HG03280 (cell line): ENCODE measurements around the gene FAM234A.
A peak's percentile ranks its signal among the peaks of the same experiment; 100 is the strongest.
"Not testable (repeated sequence)": the region's sequence is repeated elsewhere in the genome, so short reads cannot be mapped to it uniquely, and the experiment has no call there.

ENCODE experiments used
- ATAC-seq: cut with Tn5 transposase; IDR thresholded peaks from one replicate; pipeline ENCODE4 v1.9.1; 2021; ENCODE audit warnings: mild to moderate bottlenecking, moderate library complexity; ENCODE audit not compliant: unreplicated experiment

Gene FAM234A, protein sequence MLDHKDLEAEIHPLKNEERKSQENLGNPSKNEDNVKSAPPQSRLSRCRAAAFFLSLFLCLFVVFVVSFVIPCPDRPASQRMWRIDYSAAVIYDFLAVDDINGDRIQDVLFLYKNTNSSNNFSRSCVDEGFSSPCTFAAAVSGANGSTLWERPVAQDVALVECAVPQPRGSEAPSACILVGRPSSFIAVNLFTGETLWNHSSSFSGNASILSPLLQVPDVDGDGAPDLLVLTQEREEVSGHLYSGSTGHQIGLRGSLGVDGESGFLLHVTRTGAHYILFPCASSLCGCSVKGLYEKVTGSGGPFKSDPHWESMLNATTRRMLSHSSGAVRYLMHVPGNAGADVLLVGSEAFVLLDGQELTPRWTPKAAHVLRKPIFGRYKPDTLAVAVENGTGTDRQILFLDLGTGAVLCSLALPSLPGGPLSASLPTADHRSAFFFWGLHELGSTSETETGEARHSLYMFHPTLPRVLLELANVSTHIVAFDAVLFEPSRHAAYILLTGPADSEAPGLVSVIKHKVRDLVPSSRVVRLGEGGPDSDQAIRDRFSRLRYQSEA

DNA sequence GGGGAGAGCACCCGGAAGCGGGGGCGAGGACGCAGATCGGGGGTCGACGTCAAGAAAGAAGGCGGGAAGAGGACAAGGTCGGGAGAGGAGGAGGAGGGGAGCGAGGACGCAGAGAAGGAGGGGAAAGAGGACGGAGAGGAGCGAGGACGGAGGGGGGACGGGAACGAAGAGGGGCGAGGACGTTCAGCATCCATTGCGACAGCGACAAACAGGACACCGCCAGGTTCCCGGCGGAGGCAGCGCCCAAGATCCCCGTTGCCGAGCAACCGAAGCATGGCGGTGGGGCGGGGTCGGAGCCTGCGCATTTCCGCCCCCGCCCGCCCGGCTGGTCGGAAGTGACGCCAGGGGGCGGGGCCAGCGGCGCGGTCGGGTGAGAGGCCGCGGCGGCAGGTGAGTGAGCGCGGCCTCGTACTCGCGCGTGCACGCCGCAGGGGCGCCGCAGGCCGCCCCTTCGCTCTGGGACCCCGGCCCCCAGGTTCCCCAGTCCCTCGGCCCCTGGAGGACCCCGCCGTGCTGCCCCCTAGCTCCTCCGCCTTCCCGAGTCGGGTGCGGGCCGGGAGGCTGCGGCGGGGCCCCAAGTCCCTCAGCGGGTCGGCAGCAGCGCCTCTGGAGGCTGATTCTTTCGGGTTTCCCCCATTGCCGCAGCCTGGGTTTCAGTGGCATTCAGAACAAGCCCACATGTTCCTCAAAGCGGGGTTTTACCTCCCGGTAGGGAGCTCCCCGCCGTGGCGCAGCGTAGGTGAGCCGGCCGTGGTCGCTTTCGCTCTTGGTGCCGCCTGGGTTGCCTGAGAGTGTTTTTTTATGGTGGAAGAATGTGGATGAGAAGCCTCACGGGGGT is at the start of gene FAM234A:
FAM234A (plus strand) TSS at position 354 of the 838 bp plus-strand sequence. CDS start 19,593 bp downstream, outside the sequence.
- peak; percentile 84 for ATAC-seq

GRCh38 chr16:185213-185612 is 49.4 kb upstream of the FAM234A start:
- no peak for ATAC-seq

DNA sequence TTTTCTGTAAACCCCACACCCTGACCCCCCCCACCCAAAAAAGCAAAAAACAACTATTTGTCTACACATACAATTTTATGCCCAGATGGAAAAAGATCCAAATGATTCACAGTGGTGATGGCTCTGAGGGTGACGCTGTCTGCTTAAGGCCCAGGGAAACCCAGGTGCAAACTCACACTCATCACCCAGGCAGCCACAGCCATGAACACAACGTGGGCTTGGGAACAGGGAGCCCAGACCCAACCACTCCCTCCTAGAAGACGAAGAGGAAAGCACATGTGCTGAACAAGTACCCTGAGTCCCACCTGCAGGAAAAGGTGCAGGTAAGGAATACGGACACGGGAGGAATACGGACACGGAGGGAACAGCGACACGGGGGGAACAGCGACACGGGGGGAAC is 48.9 kb upstream of the FAM234A start:
- ATAC-seq = no peak

DNA sequence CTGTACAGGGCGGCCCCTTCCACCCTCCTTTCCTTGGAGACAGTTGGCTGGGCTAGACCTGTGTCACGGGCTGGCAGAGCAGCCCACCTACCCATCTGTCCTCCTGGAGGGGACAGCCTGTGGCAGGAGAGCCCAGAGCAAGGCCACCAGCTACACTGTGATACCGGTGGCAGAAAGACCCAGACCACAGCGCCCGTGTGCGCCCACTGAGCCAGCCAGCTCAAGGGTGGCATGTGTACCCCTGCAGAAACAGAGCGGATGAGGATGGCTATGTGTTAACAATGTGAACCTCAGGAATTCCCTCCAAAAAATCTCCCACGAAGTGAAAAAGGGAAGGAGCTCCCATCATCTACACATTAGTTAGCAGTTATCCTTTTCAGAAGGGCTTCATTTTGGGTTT is 47.3 kb upstream of the FAM234A start:
- no peak for ATAC-seq

GRCh38 chr16:188674-189073 is 45.9 kb upstream of the FAM234A start:
- no peak for ATAC-seq

GRCh38 chr16:189604-190186 is 44.9 kb upstream of the FAM234A start:
- no peak for ATAC-seq

DNA sequence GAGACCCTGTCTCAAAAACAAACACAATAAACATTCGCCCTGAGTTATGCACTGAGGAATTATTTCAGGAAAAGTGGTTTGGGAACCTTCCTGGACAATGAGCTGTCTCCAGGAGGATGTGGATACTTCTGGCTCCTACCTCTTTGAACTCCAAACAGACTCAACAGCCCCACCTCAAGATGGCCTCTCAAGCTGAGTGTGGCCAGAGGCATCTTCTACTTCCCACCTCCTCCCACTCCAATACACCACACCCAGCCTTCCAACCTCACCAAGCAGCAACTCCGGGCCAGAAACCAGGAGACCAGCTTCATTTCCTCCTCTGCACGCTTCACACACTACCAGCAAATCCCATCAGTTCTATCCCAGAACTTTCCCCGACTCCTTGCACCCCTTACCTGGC is 42.8 kb upstream of the FAM234A start:
- no peak for ATAC-seq

DNA sequence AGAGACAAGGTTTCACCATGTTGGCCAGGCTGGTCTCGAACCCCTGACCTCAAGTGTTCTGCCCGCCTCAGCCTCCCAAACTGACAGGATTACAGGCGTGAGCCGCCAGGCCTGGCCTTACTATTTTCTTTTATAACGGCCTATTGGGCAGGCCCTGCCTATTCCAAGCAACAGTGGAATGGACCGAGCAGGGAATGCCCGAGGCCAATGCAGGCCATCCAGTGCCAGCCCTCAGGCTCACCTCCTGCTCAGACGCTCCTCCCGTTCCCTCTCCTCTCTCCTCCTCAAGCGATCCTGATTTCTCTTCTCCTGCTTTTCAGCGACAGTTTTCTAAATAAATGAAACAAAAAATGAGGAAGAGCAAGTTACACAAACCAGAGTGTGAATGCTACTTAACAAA is 41.9 kb upstream of the FAM234A start:
- ATAC-seq = no peak

DNA sequence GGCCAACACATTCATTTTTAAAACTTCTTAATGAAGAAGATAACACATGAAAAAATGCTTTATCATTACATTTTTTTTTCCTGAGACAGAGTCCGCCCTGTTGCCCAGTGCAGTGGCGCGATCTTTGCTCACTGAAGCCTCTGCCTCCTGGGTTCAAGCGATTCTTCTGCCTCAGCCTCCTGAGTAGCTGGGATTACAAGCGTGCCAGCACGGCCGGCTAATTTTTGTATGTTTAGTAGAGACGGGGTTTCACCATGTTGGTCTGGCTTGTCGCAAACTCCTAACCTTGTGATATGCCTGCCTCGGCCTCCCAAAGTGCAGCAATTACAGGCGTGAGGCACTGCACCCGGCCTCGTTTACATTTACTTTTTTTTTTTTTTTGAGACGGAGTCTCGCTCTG is 41.2 kb upstream of the FAM234A start:
- ATAC-seq = no peak

GRCh38 chr16:194516-194915 is 40.1 kb upstream of the FAM234A start:
- ATAC-seq = no peak

GRCh38 chr16:200388-200787 is 34.2 kb upstream of the FAM234A start:
- no peak for ATAC-seq

DNA sequence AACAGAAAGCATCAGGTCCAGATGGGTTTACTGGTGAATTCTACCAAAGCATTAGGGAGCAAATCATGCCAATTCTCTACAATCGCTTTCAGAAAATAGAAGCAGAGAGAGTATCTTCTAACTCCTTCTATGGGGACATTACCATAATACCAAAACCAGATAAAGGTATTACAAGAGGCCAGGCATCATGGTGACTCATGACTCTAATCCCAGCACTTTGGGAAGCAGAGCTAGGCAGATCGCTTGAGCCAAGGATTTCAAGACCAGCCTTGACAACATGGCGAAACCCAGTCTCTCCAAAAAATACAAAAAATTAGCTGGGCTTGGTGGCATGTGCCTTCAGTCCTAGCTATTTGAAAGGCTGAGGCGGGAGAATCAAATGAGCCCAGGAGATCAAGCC is 31.4 kb upstream of the FAM234A start:
- ATAC-seq = no peak

DNA sequence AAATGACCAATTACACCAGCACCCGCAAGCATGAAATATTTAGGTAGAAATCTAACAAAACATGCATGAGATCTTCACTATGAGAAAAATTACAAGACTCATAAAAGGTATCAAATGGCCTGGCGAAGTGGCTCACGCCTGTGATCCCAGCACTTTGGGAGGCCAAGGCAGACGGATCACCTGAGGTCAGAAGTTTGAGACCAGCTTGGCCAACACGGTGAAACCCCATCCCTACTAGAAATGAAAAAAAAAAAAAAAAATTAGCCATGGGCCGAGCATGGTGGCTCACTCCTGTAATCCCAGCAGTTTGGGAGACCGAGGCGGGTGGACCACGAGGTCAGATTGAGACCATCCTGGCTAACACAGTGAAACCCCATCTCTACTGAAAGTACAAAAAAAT is 30.6 kb upstream of the FAM234A start:
- ATAC-seq = not testable (repeated sequence)

DNA sequence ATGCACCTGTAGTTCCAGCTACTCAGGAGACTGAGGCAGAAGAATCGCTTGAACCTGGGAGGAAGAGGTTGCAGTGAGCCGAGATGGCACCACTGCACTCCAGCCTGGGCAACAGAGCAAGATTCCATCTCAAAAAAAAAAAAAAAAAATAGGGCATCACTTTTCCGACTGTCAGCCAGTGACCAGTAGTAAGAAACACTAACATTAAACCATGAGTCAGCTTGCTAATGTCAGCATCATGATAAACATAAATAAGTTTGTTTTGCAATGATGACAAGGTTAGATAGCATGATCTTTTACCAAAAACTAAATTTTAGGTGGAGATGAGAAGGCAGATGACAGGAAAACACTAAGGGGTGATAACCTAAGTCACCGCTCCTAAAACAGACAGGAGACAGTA is 25.3 kb upstream of the FAM234A start:
- not testable (repeated sequence) for ATAC-seq

DNA sequence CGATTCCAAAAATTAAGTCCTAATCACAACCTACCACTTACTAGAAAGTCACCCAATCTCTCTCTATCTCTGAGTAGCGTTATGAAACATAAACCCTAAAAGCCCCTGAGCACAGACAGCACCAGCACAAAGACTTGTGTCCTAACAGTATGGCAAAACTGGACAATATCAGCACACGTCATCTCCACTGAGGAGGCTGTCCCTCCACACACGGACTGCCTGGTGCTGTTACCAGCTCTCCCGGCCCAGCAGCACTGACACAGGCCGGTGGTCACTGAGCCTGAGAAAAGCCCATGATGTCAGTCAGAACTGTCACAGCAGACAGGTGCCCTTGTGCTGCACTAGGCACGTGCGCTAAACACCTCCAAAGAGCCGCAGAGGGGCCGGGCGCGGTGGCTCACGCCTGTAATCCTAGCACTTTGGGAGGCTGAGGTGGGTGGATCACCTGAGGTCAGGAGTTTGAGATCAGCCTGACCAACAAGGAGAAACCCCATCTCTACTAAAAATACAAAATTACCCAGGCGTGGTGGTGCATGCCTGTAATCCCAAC is 22.9 kb upstream of the FAM234A start:
- not testable (repeated sequence) for ATAC-seq

GRCh38 chr16:212999-213398 is 21.6 kb upstream of the FAM234A start:
- ATAC-seq = no peak

DNA sequence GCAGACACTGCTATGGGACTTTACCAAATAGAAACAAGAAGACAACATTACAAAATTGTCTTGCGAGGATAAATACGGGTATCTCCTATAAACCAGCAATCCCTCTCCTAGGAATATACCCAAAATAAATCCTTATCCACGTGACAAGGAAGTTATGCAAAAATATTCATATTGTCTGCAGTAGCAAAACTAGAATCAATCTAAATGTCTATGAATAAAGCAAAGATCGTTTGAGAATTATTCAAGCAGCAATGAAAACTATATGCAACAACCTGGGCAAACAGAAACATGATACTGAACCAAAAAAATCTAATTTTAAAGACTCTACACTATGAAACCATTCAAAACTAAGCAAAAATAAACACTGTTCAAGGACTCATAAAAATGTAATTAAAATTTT is 14.6 kb upstream of the FAM234A start:
- ATAC-seq = no peak

DNA sequence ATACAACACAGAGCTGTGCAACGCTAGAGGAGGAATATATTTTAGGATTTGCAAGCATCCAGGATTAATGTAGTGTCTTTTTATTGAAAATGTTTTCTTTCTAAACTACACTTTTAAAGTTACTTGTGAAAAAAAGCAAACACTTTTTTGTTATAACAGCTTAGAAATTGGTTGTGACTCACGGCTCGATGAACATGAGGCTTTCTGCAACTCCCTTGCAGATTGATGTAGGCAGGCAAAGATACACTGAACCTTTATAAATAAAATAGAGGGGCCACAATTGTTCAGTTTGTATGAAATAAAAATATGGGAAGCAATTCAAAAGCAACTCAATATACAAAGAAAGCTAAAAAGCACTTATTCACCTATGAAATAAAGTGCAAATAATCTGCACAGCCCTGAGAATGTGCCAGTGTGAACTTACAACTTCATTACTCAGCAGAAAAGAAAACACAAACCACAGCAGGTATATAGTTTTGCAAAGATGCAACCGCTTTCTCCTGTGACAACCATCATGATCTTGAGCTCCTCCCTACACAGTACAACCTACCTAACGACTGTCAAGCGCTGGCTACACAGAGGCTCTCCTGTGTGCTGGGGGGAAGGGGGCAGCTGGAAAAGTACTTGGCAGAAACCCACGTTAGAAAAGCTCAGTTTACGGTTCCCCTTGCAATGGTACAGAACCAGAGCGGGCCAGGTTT is 6.3 kb upstream of the FAM234A start:
- no peak for ATAC-seq

GRCh38 chr16:228852-229730 is 5.5 kb upstream of the FAM234A start, which contains the start of gene LUC7L:
LUC7L (minus strand) TSS chr16:229449; CDS start chr16:229339, 110 bp downstream.
- ATAC-seq = peak; percentile 83
